ENCODE measurements around the gene MYO1H.

DNA sequence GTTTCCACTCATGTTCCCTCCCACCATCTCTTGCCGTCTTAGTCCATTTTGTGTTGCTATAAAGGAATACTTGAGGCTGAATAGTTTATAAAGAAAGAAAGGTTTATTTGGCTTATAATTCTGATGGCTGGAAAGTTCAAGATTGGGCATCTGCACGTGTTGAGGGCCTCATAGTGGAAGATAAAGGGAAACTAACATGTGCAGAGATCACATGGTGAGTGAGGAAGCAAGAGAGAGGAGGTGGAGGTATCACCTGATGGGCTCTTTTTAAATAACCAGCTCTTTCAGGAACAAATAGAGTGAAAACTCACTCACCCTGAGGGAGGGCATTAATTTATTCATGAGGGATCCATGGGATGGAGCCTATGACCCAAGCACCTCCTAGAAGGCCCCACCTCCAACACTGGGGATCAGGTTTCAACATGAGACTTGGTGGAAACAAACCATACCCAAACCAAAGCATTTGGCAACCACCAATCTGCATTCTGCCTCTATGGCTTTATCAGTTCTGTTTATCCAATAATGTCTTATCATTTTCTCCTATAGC, 29.5 kb downstream of the MYO1H start:
- TF ChIP-seq, protein P1, sequence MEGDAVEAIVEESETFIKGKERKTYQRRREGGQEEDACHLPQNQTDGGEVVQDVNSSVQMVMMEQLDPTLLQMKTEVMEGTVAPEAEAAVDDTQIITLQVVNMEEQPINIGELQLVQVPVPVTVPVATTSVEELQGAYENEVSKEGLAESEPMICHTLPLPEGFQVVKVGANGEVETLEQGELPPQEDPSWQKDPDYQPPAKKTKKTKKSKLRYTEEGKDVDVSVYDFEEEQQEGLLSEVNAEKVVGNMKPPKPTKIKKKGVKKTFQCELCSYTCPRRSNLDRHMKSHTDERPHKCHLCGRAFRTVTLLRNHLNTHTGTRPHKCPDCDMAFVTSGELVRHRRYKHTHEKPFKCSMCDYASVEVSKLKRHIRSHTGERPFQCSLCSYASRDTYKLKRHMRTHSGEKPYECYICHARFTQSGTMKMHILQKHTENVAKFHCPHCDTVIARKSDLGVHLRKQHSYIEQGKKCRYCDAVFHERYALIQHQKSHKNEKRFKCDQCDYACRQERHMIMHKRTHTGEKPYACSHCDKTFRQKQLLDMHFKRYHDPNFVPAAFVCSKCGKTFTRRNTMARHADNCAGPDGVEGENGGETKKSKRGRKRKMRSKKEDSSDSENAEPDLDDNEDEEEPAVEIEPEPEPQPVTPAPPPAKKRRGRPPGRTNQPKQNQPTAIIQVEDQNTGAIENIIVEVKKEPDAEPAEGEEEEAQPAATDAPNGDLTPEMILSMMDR (IDR thresholded peaks at IDR 0.05) = no peak
- TF ChIP-seq POLR2AphosphoS5 (IDR thresholded peaks at IDR 0.05) = no peak
- no peak for TF ChIP-seq POLR2A (IDR thresholded peaks at IDR 0.05)
